Tibial nerve (tissue), 4 donors: Measurements from ENCODE around the gene GNB1L.

Source experiments
- EP300 ChIP-seq, 2 donors: sonication (generic); formaldehyde crosslinking; IDR thresholded peaks; one replicate each; pipeline ENCODE4 v1.6.1; 2017; ENCODE audit warnings: antibody characterized with exemption in 2 of 2, mild to moderate bottlenecking in 1 of 2
- POLR2A ChIP-seq, 2 donors: fragments of 450-650 bp; IDR thresholded peaks; one replicate each; pipeline ENCODE4 v1.6.1; 2017; ENCODE audit warnings: antibody characterized with exemption in 2 of 2, mild to moderate bottlenecking in 2 of 2, moderate library complexity in 2 of 2
- TF ChIP-seq, protein P1 (sequence below), 5 experiments: fragments of 200-600 bp in 3 of 5; fragments of 450-650 bp in 2 of 5; sonication (generic) in 3 of 5; IDR thresholded peaks; one replicate each; pipeline ENCODE4 v1.5.1; 2016 to 2019; ENCODE audit warnings: antibody characterized with exemption in 5 of 5, mild to moderate bottlenecking in 3 of 5, moderate library complexity in 2 of 5

DNA sequence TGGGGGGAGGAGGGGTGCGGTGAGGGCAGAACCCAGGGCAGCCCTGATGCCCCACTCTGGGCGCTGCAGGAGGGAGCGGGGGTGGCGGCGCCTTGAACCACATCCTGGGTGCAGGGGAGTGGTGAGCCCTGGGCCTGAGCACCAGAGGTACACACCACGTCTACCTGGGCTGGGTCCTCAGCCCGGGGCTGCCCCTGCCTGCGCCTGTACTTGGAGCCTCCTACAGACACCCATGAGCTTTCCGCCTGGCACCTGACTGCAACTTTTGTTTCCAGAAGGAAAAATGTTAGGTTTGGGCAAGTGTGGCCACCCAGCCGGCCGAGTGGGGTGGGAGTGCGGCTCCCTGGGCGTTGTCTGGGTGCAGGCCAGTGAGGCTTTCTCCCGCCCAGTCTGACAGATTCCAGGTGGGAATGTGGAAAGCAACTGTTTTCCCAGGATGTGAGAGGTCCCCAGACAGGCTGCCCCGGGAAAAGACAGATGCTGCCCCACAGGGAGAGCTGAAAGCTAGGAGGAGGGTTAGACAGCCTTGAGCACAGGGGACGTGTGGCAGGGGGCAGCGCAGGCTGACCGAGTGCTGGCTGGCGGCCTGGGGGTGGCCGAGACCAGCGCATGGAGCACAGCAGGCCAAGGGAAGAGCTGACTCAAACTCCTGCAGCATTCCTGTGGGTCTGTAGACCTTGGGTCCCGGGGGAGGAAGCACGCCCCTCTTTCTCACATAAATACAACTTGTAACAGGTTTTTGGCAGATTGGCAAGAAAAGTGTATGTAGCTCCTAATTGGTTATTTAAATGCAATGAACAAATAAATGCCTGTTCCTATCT lies 44.1 kb downstream of the GNB1L start:
- TF ChIP-seq, protein P1, sequence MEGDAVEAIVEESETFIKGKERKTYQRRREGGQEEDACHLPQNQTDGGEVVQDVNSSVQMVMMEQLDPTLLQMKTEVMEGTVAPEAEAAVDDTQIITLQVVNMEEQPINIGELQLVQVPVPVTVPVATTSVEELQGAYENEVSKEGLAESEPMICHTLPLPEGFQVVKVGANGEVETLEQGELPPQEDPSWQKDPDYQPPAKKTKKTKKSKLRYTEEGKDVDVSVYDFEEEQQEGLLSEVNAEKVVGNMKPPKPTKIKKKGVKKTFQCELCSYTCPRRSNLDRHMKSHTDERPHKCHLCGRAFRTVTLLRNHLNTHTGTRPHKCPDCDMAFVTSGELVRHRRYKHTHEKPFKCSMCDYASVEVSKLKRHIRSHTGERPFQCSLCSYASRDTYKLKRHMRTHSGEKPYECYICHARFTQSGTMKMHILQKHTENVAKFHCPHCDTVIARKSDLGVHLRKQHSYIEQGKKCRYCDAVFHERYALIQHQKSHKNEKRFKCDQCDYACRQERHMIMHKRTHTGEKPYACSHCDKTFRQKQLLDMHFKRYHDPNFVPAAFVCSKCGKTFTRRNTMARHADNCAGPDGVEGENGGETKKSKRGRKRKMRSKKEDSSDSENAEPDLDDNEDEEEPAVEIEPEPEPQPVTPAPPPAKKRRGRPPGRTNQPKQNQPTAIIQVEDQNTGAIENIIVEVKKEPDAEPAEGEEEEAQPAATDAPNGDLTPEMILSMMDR (IDR thresholded peaks at IDR 0.05), result no peak
- TF ChIP-seq POLR2A (IDR thresholded peaks at IDR 0.05) (no peak), EP300 (IDR thresholded peaks at IDR 0.05) (no peak)
